Urinary bladder (tissue), 4 donors: Measurements from ENCODE around the gene C2orf92. TPM values are rescaled to one million over a fixed set of nuclear protein-coding genes. Genes with fewer than 3 reads are reported as not detected.

Experiments
- DNase-seq: peaks from one replicate; pipeline ENCODE4 v3.0.0-alpha.2; 2015; ENCODE audit errors: extremely low spot score
- H3K27ac ChIP-seq: one replicate; pipeline ENCODE4 v1.5.1; 2013; ENCODE audit warnings: low read depth, mild to moderate bottlenecking, moderate library complexity
- H3K36me3 ChIP-seq: one replicate; pipeline ENCODE4 v1.6.1; 2013; ENCODE audit warnings: mild to moderate bottlenecking, moderate library complexity; ENCODE audit not compliant: insufficient read depth
- H3K4me1 ChIP-seq: one replicate; pipeline ENCODE4 v1.6.1; 2013; ENCODE audit warnings: mild to moderate bottlenecking, moderate library complexity; ENCODE audit not compliant: insufficient read depth
- H3K4me3 ChIP-seq: one replicate; pipeline ENCODE4 v1.5.1; 2013; ENCODE audit warnings: low read depth, low read length
- WGBS: extraction: QIAGEN DNeasy Blood & Tissue Kit; methylation state at CpG from one replicate; pipeline ENCODE4 v1.1.7; 2013; 5-methylcytosine and 5-hydroxymethylcytosine counted together
- polyA plus RNA-seq: library from polyadenylated mRNA; stranded (reverse); fragments of 200-250 nt; gene quantifications from one replicate; pipeline ENCODE4 v1.2.3, GENCODE V29; 2013
- total RNA-seq: library from RNA; depleted of rRNA; stranded (reverse); fragments of >200 nt; gene quantifications from one replicate; pipeline ENCODE4 v1.2.3, GENCODE V29; 2014
- donor health status: healthy with polysubstance abuse.
- donor health status: healthy.

The C2orf92 gene
- total and polyA plus RNA-seq, 2 donors, result 1.7 to 11.2 TPM

GRCh38 chr2:97718051-97718882 lies 48.8 kb downstream of the C2orf92 start:
- WGBS, result 77% methylated on average over 21 of the region's 21 CpGs
- Histone ChIP-seq H3K27ac (no peak overlapping the region), H3K4me3 (no peak overlapping the region), H3K36me3 (no peaks in the 10 kb centered on the region), H3K4me1 (no peaks in the 10 kb centered on the region)
- DNase-seq, result no peak

GRCh38 chr2:97718942-97719341 lies 49.4 kb downstream of the C2orf92 start:
- Histone ChIP-seq H3K27ac (no peak overlapping the region), H3K36me3 (no peaks in the 10 kb centered on the region), H3K4me1 (no peaks in the 10 kb centered on the region), H3K4me3 (no peak overlapping the region)
- no peak for DNase-seq
- WGBS, result 85% methylated on average over 3 of the region's 3 CpGs

GRCh38 chr2:97719362-97720155 lies 50.0 kb downstream of the C2orf92 start:
- Histone ChIP-seq H3K4me3 (no peak overlapping the region), H3K36me3 (no peaks in the 10 kb centered on the region), H3K4me1 (no peaks in the 10 kb centered on the region), H3K27ac (no peak overlapping the region)
- no peak for DNase-seq
- WGBS, result 94% methylated on average over 16 of the region's 16 CpGs

GRCh38 chr2:97720746-97721145 lies 51.2 kb downstream of the C2orf92 start:
- WGBS, result 74% methylated on average over 2 of the region's 2 CpGs
- no peak for DNase-seq
- Histone ChIP-seq H3K4me3 (no peak overlapping the region), H3K36me3 (no peaks in the 10 kb centered on the region), H3K4me1 (no peaks in the 10 kb centered on the region), H3K27ac (no peak overlapping the region)

- Histone ChIP-seq H3K27ac (no peak overlapping the region), H3K36me3 (no peaks in the 10 kb centered on the region), H3K4me3 (no peak overlapping the region), H3K4me1 (no peaks in the 10 kb centered on the region)
- WGBS, result 74% methylated on average over 6 of the region's 6 CpGs
- no peak for DNase-seq
Observed at GRCh38 chr2:97722227-97722626, 52.7 kb downstream of the C2orf92 start.

- Histone ChIP-seq H3K4me3 (no peak overlapping the region), H3K27ac (no peak overlapping the region), H3K4me1 (no peaks in the 10 kb centered on the region), H3K36me3 (no peaks in the 10 kb centered on the region)
- DNase-seq, result no peak
- WGBS, result 76% methylated on average over 37 of the region's 37 CpGs
Observed at GRCh38 chr2:97723156-97724072, 53.9 kb downstream of the C2orf92 start.

- Histone ChIP-seq H3K27ac (no peak overlapping the region), H3K4me3 (no peak overlapping the region), H3K36me3 (no peaks in the 10 kb centered on the region), H3K4me1 (no peaks in the 10 kb centered on the region)
- no peak for DNase-seq
- WGBS, result 37% methylated on average over 41 of the region's 41 CpGs
Observed at GRCh38 chr2:97724073-97724410, 54.5 kb downstream of the C2orf92 start.

GRCh38 chr2:97724501-97724900 lies 55.0 kb downstream of the C2orf92 start:
- Histone ChIP-seq H3K4me1 (no peaks in the 10 kb centered on the region), H3K4me3 (no peak overlapping the region), H3K27ac (no peak overlapping the region), H3K36me3 (no peaks in the 10 kb centered on the region)
- no peak for DNase-seq
- 70% methylated on average over 17 of the region's 17 CpGs for WGBS

GRCh38 chr2:97724946-97725688 lies 55.6 kb downstream of the C2orf92 start:
- Histone ChIP-seq H3K36me3 (no peaks in the 10 kb centered on the region), H3K4me1 (no peaks in the 10 kb centered on the region), H3K27ac (no peak overlapping the region), H3K4me3 (no peak overlapping the region)
- no peak for DNase-seq
- 94% methylated on average over 31 of the region's 31 CpGs for WGBS

- Histone ChIP-seq H3K36me3 (no peaks in the 10 kb centered on the region), H3K4me1 (no peaks in the 10 kb centered on the region), H3K4me3 (no peak overlapping the region), H3K27ac (no peak overlapping the region)
- no peak for DNase-seq
- WGBS, result 43% methylated on average over 4 of the region's 4 CpGs
Observed at GRCh38 chr2:97726261-97727064, 57.0 kb downstream of the C2orf92 start.

- DNase-seq, result no peak
- WGBS, result 81% methylated on average over 7 of the region's 7 CpGs
Observed at GRCh38 chr2:97727296-97727695, 57.8 kb downstream of the C2orf92 start.

GRCh38 chr2:97728091-97728731 lies 58.7 kb downstream of the C2orf92 start:
- no peaks in the 10 kb centered on the region for H3K4me1 ChIP-seq
- no peak overlapping the region for H3K27ac ChIP-seq
- WGBS, result 46% methylated on average over 12 of the region's 12 CpGs
- H3K36me3 ChIP-seq, result no peaks in the 10 kb centered on the region
- H3K4me3 ChIP-seq, result no peak overlapping the region
- DNase-seq, result no peak

More at GRCh38 chr2:97727296-97727695, 57.8 kb downstream of the C2orf92 start:
- H3K27ac ChIP-seq, result no peak overlapping the region
- no peak overlapping the region for H3K4me3 ChIP-seq
- no peaks in the 10 kb centered on the region for H3K36me3 ChIP-seq
- H3K4me1 ChIP-seq, result no peaks in the 10 kb centered on the region
